Daoy (cell line): ENCODE measurements around the gene INTS4. TPM values are rescaled to one million over a fixed set of nuclear protein-coding genes. Genes with fewer than 3 reads are reported as not detected.
"Not testable (repeated sequence)": the region's sequence is repeated elsewhere in the genome, so short reads cannot be mapped to it uniquely, and the experiment has no call there.

ENCODE experiments used
- DNase-seq: peaks from one replicate; pipeline ENCODE4 v3.0.0-alpha.2; 2015; ENCODE audit warnings: low read depth
- total RNA-seq: library from RNA; depleted of rRNA; stranded (reverse); fragments of >200 nt; shearing (Covaris generic); gene quantifications from 2 replicates; pipeline ENCODE4 v1.2.3, GENCODE V29; 2014; rRNA removed

INTS4 gene
- total RNA-seq, 1 experiment from 2014 or later = 35.9 TPM

DNA sequence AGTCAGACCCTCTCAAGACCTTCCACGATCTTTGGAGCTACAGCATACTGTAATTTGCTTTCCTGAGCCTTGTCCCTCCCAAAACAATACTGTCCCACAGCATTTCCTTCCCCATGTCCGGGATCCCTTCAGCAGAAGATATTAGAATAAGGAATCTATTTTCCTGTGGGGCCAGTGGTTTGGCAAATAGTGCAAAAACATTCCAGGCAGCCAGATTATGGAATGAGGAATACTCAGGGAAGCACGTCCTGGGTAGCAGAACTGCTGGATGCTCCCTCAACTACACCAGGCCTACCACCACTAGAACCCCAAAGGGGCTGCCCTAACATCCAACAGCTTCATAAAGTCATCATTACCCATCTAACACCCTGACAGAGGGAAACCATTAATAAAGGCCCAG is 112.1 kb downstream of the INTS4 start:
- no peak for DNase-seq

DNA sequence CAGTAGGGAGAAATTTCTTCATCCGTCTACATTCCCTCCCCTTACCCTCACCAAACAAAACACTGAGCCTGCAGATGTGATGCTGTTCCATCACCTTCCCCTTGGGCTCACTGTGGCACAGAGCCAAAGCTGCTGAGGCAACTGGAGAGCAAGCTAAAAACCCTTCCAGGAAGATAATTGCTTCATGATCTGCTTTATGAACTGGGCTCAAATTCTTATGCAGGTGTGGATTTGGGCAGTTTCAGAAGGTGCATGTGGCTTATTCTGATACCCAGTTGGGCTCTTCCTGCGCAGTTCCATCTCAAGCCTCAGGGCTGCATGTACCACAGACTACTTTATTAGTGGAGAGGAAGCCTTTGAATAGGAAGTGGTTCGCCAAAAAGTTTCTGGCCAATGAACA is 115.2 kb downstream of the INTS4 start:
- DNase-seq = no peak

DNA sequence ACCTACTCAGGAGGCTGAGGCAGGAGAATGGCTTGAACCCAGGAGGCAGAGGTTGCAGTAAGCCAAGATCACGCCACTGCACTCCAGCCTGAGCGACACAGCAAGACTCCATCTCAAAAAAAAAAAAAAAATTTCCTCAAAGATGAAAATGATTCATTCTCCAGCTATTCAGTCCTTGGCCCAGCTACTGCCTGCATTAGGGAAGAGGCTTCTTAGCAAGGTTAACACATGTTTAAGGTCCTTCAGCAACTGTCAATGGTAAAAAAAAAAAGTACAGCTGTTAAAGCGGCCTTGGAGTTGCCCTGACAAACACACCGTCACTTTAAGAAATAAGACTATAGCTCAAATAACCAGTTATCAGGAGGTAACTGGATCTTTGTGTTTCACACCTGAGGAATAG is 116.2 kb downstream of the INTS4 start:
- DNase-seq = peak; percentile 39

DNA sequence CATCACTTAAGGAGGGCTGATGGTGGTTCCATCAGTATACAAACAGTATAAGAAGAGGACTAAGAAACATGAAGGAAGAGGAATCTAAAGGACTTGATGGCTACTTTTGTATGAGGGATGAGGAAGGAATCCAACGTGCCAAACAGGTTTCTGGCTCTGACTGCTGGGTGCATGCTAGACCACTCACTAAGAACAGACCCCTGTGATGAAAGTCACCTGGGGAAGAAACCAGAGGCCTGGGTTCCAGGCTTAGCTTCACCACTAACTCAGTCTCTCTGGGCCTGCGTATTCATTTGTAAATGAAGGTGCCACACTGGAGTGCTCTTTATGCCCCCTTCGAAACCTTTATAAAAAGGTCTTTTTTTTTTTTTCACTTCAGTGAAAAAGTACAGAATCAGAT is 118.4 kb downstream of the INTS4 start:
- DNase-seq = no peak

DNA sequence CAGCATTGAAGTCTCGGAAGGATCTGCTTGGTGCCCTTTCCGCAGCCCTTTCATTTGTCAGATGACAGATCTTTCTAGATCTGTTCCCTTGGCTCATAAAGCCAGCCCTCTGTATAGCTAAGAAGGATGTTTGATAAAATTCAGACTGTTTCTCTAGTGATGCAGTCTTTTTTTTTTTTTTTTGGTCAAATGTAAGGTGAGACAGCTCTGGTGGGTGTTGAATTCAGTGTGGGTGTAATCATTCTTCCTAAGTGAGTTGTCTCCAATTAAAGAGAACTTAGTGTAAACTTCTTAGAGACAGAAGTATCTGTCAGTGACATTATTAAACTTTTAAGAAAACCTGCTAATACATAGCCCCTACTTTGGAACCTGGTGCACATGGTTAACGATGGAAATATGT is 120.3 kb downstream of the INTS4 start:
- DNase-seq = no peak

DNA sequence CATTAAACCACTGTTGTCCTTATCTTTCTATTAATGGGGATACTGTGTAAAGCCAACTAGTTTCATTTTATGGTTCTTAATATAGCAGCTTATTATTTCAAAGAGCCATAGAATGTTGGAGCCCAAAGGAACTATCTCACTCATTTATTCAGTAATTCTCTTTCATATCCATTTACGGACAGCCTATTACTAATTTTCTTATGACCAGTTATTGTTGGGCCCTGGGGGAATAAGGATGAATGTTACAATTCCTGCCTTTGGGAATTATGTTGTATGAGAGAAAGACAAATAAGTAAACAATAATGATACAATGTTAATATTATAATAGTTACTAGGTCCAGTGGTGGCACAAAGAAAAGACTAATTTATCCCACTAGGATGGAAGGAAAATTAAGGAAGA is 121.1 kb downstream of the INTS4 start:
- no peak for DNase-seq

DNA sequence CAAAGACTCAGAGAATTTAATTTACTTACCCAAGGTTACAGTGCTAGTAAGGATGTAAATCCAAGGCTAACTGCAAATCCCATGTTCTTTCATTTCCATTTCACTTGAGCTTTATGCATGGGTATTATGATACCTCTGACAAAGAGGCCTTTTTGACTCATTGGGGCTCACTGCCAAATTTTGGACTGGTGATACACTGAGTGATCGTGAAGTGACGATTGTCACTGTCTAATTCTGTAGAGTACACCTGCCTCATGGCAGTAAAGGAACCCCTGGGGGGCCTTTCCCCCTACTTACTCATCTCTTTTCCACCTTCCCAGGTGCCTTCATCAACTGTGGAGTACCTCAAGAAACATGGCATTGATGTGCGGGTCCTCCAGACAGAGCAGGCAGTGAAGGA is 122.6 kb downstream of the INTS4 start:
- DNase-seq = no peak

DNA sequence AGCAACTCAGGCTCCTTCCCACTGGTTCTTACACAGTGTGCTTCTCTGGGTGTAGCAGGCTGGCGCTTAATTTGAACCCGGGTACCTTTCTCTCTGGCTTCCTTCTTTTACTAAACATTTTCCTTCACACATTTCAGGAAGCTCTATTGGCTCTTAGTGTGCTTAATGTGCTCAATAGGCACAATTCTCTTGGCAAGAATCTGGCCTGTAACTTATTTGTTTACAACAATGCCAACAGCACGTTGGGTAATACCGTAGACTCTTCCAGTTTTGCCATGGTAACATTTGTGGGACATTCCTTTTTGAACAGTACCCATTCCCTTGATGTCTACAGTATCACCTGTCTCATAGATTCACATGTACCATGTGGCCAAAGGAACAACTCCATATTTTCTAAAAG is 125.7 kb downstream of the INTS4 start:
- no peak for DNase-seq

DNA sequence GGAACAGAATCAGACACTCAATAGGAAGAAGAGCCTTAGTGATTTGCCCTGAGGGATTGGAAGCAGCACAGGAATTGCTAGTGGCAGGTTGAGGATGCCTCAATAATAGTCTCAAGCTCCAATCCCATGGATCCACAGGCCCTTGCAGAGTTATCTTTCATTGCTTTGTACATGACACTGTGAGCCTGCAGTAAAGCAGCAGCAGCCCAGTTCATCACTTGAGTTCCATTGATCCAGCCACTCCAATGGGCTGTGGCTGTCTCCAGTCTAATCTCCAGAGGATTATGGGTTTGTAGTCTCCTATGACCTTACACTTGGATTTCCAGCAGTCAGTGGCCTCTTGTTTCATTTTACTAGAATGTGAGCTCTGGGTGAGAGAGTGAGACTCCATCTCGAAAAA is 128.1 kb downstream of the INTS4 start:
- no peak for DNase-seq

DNA sequence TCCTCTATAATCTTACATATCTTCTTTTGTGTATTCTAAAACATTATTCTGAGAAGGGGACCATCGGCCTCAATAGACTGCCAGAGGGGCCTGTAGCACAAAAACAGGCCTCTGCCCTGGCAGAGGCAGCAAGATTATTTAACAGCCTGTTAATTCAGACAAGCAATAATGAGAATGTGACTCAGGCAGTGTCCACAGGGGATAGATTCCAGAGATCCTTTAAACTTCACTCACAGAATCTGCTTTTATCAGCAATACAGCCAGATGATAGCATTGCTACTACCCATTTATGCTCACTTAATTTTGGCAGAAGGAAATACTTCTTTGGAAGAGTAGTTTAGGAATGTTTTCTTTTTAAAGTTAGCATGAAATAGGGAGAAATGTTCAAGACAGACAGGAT is 128.7 kb downstream of the INTS4 start:
- no peak for DNase-seq

DNA sequence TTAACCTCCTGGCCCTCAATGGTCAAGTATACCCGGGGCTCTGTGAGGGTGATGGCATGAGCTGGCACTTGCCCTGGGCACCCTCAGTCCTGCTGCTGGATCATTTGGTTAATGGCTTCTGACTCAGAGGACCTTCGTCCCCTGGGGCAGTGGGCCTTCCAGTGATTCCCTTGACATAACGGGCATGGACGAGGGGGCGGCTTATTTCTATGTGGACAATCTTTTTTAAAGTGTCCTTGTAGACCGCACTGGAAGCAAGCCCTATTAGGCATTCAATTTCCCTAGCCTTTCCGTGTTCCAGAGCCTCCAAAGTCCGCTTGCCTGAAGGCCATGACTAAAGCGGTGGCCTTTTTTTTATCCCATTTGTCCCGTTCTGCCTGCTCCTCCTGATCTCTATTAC is 133.0 kb downstream of the INTS4 start:
- not testable (repeated sequence) for DNase-seq

DNA sequence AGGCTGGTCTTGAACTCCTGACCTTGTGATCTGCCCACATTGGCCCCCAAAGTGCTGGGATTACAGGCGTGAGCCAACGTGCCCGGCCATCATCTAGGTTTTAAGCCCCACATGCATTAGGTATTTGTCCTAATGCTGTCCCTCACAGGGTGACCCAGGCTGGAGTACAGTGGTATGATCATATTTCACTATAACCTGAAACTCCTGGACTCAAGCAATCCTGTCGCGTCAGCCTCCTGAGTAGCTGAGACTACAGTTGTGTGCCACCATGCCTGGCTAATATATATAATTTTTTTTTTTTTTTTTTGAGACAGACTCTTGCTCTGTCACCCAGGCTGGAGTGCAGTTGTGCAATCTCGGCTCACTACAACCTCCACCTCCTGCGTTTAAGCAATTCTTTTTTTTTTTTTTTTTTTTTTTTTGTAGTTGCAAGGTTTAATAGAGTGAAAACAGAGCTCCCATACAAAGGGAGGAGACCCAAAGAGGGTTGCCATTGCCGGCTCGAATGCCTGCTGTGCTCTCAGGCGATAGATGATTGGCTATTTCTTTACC is 136.5 kb downstream of the INTS4 start:
- DNase-seq = not testable (repeated sequence)

DNA sequence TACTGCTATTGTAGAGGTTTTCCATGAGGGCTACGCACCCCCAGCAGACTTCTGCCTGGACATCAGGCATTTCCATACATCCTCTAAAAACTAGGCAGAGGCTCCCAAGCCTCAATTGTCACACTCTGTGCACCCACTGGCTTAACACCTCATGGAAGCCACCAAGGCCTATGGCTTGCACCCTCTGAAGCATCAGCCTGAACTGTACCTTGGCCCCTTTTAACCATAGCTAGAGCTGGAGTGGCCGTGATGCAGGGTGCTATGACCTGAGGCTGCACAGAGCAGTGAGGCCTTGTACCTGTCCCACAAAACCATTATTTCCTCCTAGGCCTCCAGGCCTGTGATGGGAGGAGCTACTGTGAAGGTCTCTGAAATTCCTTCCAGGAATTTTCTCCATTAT is 139.6 kb downstream of the INTS4 start:
- DNase-seq = no peak

DNA sequence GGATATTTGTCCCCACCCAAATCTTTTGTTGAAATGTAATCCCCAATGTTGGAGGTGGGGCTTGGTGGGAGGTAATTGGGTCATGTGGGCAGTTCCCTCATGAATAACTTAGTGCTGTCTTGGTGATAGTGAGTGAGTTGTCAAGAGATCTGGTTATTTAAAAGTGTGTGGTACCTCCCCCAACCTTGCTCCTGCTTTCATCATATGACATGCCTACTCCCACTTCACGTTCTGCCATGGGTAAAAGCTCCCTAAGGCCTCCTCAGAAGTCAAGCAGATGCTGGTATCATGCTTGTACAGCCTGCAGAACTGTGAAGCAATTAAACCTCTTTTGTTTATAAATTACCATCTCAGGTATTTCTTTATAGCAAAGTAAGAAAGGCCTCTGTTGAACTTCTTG is 143.0 kb downstream of the INTS4 start:
- DNase-seq = no peak

DNA sequence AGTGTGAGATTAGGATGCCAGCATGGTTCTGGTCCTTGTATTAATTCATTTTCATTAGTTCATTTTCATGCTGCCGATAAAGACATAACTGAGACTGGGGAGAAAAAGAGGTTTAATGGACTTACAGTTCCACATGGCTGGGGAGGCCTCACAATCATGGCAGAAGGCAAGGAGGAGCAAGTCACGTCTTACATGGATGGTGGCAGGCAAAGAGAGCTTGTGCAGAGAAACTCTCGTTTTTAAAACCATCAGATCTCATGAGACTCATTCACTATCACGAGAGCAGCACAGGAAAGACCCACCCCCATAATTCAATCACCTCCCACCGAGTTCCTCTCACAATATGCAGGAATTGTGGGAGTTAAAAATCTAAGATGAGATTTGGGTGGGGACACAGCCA is 150.8 kb downstream of the INTS4 start:
- not testable (repeated sequence) for DNase-seq

DNA sequence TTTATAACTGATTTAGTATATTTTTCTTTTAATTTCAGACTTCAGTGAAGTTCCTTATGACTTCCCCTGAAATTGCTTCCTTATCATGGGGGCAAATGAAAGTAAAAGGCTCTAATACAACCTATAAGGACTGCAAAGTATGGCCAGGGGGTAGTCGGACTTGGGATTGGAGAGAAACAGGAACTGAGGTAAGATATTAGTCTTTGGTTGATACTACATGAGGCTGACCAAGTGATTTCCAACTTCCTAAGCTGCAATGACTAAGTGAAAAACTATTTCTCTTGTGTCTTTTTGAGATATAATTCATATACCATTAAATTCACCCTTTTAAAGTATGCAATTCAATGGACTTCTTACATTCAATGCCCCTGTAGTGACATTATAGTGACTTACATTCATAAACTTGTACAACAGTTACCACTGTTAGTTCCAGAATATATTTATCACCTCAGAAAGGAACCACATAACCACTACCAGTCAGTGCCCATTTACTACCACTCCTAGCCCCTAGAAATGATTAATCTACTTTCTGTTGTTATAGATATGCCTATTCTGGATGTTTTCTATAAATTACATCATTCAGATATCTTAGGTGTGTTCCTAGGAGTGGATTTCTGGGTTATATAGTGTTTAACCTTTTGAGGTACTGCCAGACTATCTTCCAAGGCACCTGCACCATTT is 151.9 kb downstream of the INTS4 start:
- DNase-seq = no peak

DNA sequence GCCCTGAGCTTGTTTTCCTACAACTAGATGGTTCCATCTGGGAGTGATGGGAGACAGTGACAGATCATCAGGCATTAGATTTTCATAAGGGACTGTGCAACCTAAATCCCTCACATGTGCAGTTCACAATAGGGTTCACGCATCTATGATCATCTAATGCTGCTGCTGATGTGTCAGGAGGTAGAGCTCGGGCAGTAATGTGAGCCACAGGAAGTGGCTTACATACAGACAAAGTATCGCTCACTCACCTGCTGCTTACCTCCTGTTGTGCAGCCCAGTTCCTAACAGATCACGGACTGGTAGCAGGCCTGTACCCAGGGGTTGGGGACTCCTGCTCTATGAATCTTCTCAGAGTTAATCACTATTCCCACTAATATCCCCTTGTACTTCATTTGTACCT is 161.2 kb downstream of the INTS4 start:
- DNase-seq = no peak

DNA sequence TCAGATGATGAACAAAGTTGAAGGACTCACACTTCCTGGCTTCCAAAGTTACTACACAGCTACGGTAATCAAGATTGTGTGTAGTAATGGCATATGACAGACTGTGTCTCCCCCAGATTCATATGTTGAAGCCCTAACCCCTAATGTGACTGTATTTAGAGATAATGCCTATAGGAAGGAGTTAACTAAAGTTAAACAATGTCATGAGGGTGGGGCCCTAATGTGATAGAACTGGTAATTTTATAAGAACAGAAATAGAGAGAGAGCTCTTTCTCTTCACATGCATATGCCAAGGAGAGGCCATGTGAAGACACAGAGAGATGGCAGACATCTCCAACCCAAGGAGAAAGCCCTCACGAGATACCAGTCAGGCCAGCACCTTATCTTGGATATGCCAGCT is 165.5 kb downstream of the INTS4 start:
- DNase-seq = no peak

Other genes starting within 250 kb of the INTS4 start
- 13.2 and 27.5 TPM in 2 replicates for gene RSF1, start 173.9 kb downstream of the INTS4 start, total RNA-seq
- 15.1 and 19.4 TPM in 2 replicates for gene AAMDC, start 173.5 kb downstream of the INTS4 start, total RNA-seq
- 8.4 and 9.9 TPM in 2 replicates for gene KCTD14, start 28.6 kb upstream of the INTS4 start, total RNA-seq
- gene THRSP, start 69.2 kb upstream of the INTS4 start, total RNA-seq = not detected in 2 replicates
- gene NDUFC2, start 85.2 kb upstream of the INTS4 start, total RNA-seq = 113 and 180 TPM in 2 replicates
- gene ALG8, start 145.0 kb upstream of the INTS4 start, total RNA-seq = 57.9 and 87.4 TPM in 2 replicates
- 4.1 and 9.4 TPM in 2 replicates for gene KCTD21, start 194.0 kb upstream of the INTS4 start, total RNA-seq
- gene USP35, start 194.3 kb upstream of the INTS4 start, total RNA-seq = 1.8 and 2.3 TPM in 2 replicates